HepG2 (cell line): ENCODE data around the gene TPP2. TPM values are rescaled to one million over a fixed set of nuclear protein-coding genes. Genes with fewer than 3 reads are reported as not detected.

Experiments used
- ATAC-seq: fragments of 200-7000 bp; cut with Tn5 transposase; 3 replicates; pipeline ENCODE4 v1.9.1; 2020; ENCODE audit warnings: mild to moderate bottlenecking, moderate library complexity
- BruUV-seq: library from RNA; stranded (reverse); fragments of 400-500 nt; replicated peaks from 2 replicates; lab custom pipeline; 2021; lab: Mats Ljungman, UMichigan
- CTCF ChIA-PET: fragments of 300-600 bp; formaldehyde crosslinking; extraction: SDS; loops from one replicate; lab custom pipeline; 2021; ENCODE audit warnings: low total read pairs, inconsistent platforms, low intra/inter-chr PET ratio; lab: Yijun Ruan, JAX
- POLR2A ChIA-PET: fragments of 350-600 bp; sonication (Branson Sonifier 250); formaldehyde crosslinking; loops from one replicate; lab custom pipeline; 2020; ENCODE audit warnings: antibody characterized with exemption, inconsistent platforms; lab: Yijun Ruan, JAX
- DNase-seq: peaks from one replicate; pipeline ENCODE4 v3.0.0-alpha.2; 2015; ENCODE audit warnings: low spot score
- FAIRE-seq: peaks from 3 replicates; lab custom pipeline; 2011; peaks lifted over from hg19 to GRCh38; lab: Jason Lieb, UNC
- H2AFZ ChIP-seq: one replicate; pipeline ENCODE4 v1.6.1; 2011; ENCODE audit warnings: low read length, inconsistent platforms
- H3K27ac ChIP-seq: fragments of 300-600 bp; 3 replicates; pipeline ENCODE4 v1.8.0; 2011; ENCODE audit warnings: mixed run types, mild to moderate bottlenecking, mixed read lengths, low read length, inconsistent platforms; ENCODE audit not compliant: insufficient read depth; ENCODE audit errors: extremely low read length
- H3K27me3 ChIP-seq, 2 experiments: fragments of 200-600 bp in 1 of 2; 2 replicates in 1 of 2; 3 replicates in 1 of 2; pipeline versions ENCODE4 v1.6.0 to v1.8.0; 2011; ENCODE audit warnings: low read length in 2 of 2, mild to moderate bottlenecking in 2 of 2, moderate library complexity in 2 of 2, inconsistent platforms in 1 of 2; ENCODE audit not compliant: insufficient read depth in 2 of 2, control insufficient read depth in 1 of 2
- H3K36me3 ChIP-seq, 2 experiments: fragments of 200-600 bp in 1 of 2; replicated peaks in 1 of 2; 2 replicates in 1 of 2; 3 replicates in 1 of 2; pipeline versions ENCODE4 v1.5.1 to v1.8.0; 2011; ENCODE audit warnings: low read length in 2 of 2, inconsistent platforms in 1 of 2; ENCODE audit not compliant: insufficient read depth in 2 of 2, control insufficient read depth in 1 of 2
- H3K4me1 ChIP-seq: 2 replicates; pipeline ENCODE4 v1.5.1; 2012; ENCODE audit warnings: low read length, inconsistent platforms; ENCODE audit not compliant: insufficient read depth
- H3K4me2 ChIP-seq: 2 replicates; pipeline ENCODE4 v1.6.0; 2011; ENCODE audit warnings: low read depth, low read length, inconsistent platforms
- H3K4me3 ChIP-seq, 3 experiments: fragments of 200-600 bp in 1 of 3; sonication (generic), shearing (Covaris generic) in 1 of 3; replicated peaks in 1 of 3; 2 replicates each; pipeline ENCODE4 v1.5.1; 2011 to 2016; ENCODE audit warnings: low read length in 3 of 3, inconsistent platforms in 2 of 3, low read depth in 2 of 3, mild to moderate bottlenecking in 2 of 3, control low read depth in 1 of 3, mixed read lengths in 1 of 3; ENCODE audit not compliant: insufficient read depth in 1 of 3
- H3K79me2 ChIP-seq: one replicate; pipeline ENCODE4 v1.6.1; 2011; ENCODE audit warnings: low read length, inconsistent platforms; ENCODE audit not compliant: insufficient read depth
- H3K9ac ChIP-seq: 2 replicates; pipeline ENCODE4 v1.6.0; 2011; ENCODE audit warnings: mild to moderate bottlenecking, low read depth, low read length, inconsistent platforms; ENCODE audit not compliant: insufficient read depth
- H3K9me3 ChIP-seq: 2 replicates; pipeline ENCODE4 v1.5.1; 2012; ENCODE audit warnings: mild to moderate bottlenecking, low read length
- H4K20me1 ChIP-seq: 2 replicates; pipeline ENCODE4 v1.6.0; 2011; ENCODE audit warnings: inconsistent platforms, mild to moderate bottlenecking, low read length, moderate library complexity; ENCODE audit not compliant: insufficient read depth
- CENPT ChIP-seq: sonication (generic); formaldehyde crosslinking; IDR thresholded peaks from 2 replicates; pipeline ENCODE4 v1.8.0; 2022; ENCODE audit warnings: low read depth, mild to moderate bottlenecking, moderate library complexity, missing genetic modification reagents
- FIP1L1 ChIP-seq: fragments of 200-400 bp; formaldehyde crosslinking; IDR thresholded peaks from 2 replicates; pipeline ENCODE4 v1.6.1; 2018; ENCODE audit warnings: low read depth, mild to moderate bottlenecking, low read length, moderate library complexity, borderline replicate concordance; ENCODE audit not compliant: insufficient read depth
- HOXA9 ChIP-seq: sonication (generic); formaldehyde crosslinking; IDR thresholded peaks from 2 replicates; pipeline ENCODE4 v1.8.1; 2022; ENCODE audit warnings: missing genetic modification reagents, mild to moderate bottlenecking, moderate library complexity, borderline replicate concordance
- MAFF ChIP-seq: IDR thresholded peaks from 2 replicates; pipeline ENCODE4 v1.6.1; 2011; ENCODE audit warnings: low read depth, low read length, improper control_type of control experiment
- NFRKB ChIP-seq: fragments of 450-650 bp; IDR thresholded peaks from 2 replicates; pipeline ENCODE4 v1.6.1; 2017
- PAXIP1 ChIP-seq: sonication (generic); formaldehyde crosslinking; conservative IDR thresholded peaks from 2 replicates; pipeline ENCODE4 v1.4.0; 2020; ENCODE audit warnings: mild to moderate bottlenecking, missing genetic modification reagents, moderate library complexity
- PHF21A ChIP-seq: sonication (generic); formaldehyde crosslinking; IDR thresholded peaks from 2 replicates; pipeline ENCODE4 v1.5.0; 2020; ENCODE audit warnings: mild to moderate bottlenecking, missing genetic modification reagents
- TIGD3 ChIP-seq: sonication (generic); formaldehyde crosslinking; IDR thresholded peaks from 2 replicates; pipeline ENCODE4 v1.5.1; 2020; ENCODE audit warnings: mild to moderate bottlenecking, missing genetic modification reagents, borderline replicate concordance
- ZNF546 ChIP-seq: sonication (generic); formaldehyde crosslinking; conservative IDR thresholded peaks from 2 replicates; pipeline ENCODE4 v1.8.1; 2023; ENCODE audit warnings: mild to moderate bottlenecking, missing genetic modification reagents
- ZSCAN12 ChIP-seq: sonication (generic); formaldehyde crosslinking; IDR thresholded peaks from 2 replicates; pipeline ENCODE4 v1.9.0; 2021; ENCODE audit warnings: mild to moderate bottlenecking, missing genetic modification reagents
- ZZZ3 ChIP-seq: sonication (generic); formaldehyde crosslinking; IDR thresholded peaks from 2 replicates; pipeline ENCODE4 v1.4.0; 2020; ENCODE audit warnings: missing genetic modification reagents, mild to moderate bottlenecking, borderline replicate concordance
- WGBS: methylation state at CpG from one replicate; pipeline ENCODE4 v1.1.6; 2017; ENCODE audit warnings: low lambda C conversion rate; 5-methylcytosine and 5-hydroxymethylcytosine counted together
- in situ Hi-C: cut with HindIII; loops from 2 replicates; pipeline ENCODE4 v1.10.0; 2017; ENCODE audit warnings: low pct_unique_long_range_greater_than_20kb; ENCODE audit not compliant: extremely low pct_ligation_motif_present
- intact Hi-C: fragments of 100-400 bp; cut with micrococcal nuclease; formaldehyde crosslinking; loops from one replicate; pipeline ENCODE4 v1.10.0; 2022; ENCODE audit not compliant: unreplicated experiment
- polyA plus RNA-seq, 8 experiments: library from polyadenylated mRNA; depleted of rRNA in 3 of 8; stranded (reverse) in 7 of 8; unstranded in 1 of 8; fragments of >200 nt; fragmentation: Illumina TruSeq in 4 of 8; extraction: Trizol in 4 of 8; gene quantifications; 2 replicates each; pipeline versions ENCODE4 v1.2.1 to v1.2.3, GENCODE V29; 2011 to 2016; ENCODE audit warnings: low read depth in 4 of 8, missing spikeins in 1 of 8, mixed read lengths in 1 of 8; ENCODE audit not compliant: insufficient read depth in 1 of 8
- total RNA-seq, 5 experiments: library from RNA; depleted of rRNA; stranded (reverse); fragments of >200 nt; fragmentation: Illumina TruSeq; extraction: Trizol; gene quantifications; 2 replicates each; pipeline ENCODE4 v1.2.3, GENCODE V29; 2016; ENCODE audit warnings: low read depth in 1 of 5

TPP2 gene
- total and polyA plus RNA-seq, 2 of the 13 experiments (the other 11 are each of a cell fraction or from before 2014, with no cell fraction given) = 16.4 to 52.1 TPM

GRCh38 chr13:102690883-102691282, 94.1 kb downstream of the TPP2 start:
- no peak for DNase-seq
- Histone ChIP-seq H4K20me1 (no peaks in the 10 kb centered on the region), H3K36me3 (no peaks in the 10 kb centered on the region), H3K4me2 (no peak overlapping the region), H3K79me2 (no peaks in the 10 kb centered on the region), H3K9me3 (no peaks in the 10 kb centered on the region), H3K27ac (no peak overlapping the region), H3K9ac (no peak overlapping the region), H3K27me3 (peaks cover 0 to 30% of the 10 kb centered on the region in 2 experiments; a peak in 4 of 5 replicates), H3K4me3 (no peak overlapping the region), H2AFZ (no peak overlapping the region), H3K4me1 (peaks cover 11% of the 10 kb centered on the region)
- 87% methylated on average over 4 of the region's 4 CpGs for WGBS
- no peak for ATAC-seq
- ChIA-PET CTCF (no interaction called here), POLR2A (no interaction called here)
- in situ Hi-C loops = no loop called here
- no TSS peak for BruUV-seq
- intact Hi-C loops = no loop called here
- no peak for TF ChIP-seq NFRKB
- no peak for TF ChIP-seq TIGD3 (CRISPR knock-in tag)
- no peak for TF ChIP-seq ZZZ3
- no peak for TF ChIP-seq PHF21A
- no peak for TF ChIP-seq CENPT (CRISPR knock-in tag)
- TF ChIP-seq FIP1L1 = no peak
- no peak for TF ChIP-seq ZNF546 (CRISPR knock-in tag)
- TF ChIP-seq HOXA9 = no peak
- no peak for TF ChIP-seq ZSCAN12 (CRISPR knock-in tag)
- TF ChIP-seq MAFF = no peak
- TF ChIP-seq PAXIP1 (CRISPR knock-in tag) = no peak
- no peak for FAIRE-seq
